AG04449 (cell line): ENCODE data around the gene DCTN3.

ENCODE experiments used
- CTCF ChIA-PET: fragments of 350-600 bp; formaldehyde crosslinking; extraction: SDS; loops from one replicate; lab custom pipeline; 2021; ENCODE audit warnings: antibody characterized with exemption; lab: Yijun Ruan, JAX
- POLR2A ChIA-PET: fragments of 400-600, 350-600 bp; formaldehyde crosslinking; extraction: SDS; loops from one replicate; lab custom pipeline; 2020; ENCODE audit warnings: antibody characterized with exemption, inconsistent platforms; lab: Yijun Ruan, JAX
- DNase-seq: peaks from one replicate; pipeline ENCODE4 v3.0.0-alpha.2; 2010; ENCODE audit warnings: low read depth, low spot score
- H3K4me3 ChIP-seq: 2 replicates; pipeline ENCODE4 v1.5.1; 2011; ENCODE audit warnings: low read depth, mild to moderate bottlenecking, control low read depth, low read length
- CTCF ChIP-seq: IDR thresholded peaks from one replicate; pipeline ENCODE4 v1.5.1; 2011; ENCODE audit warnings: mild to moderate bottlenecking, moderate library complexity, low read length, control low read depth, inconsistent platforms; ENCODE audit not compliant: insufficient read depth; ENCODE audit errors: missing control alignments

Gene DCTN3

GRCh38 chr9:34654323-34655051, 34.2 kb upstream of the DCTN3 start:
- H3K4me3 ChIP-seq: peak overlapping the region; percentile 12; the same call in 1 of the 2 replicates
- CTCF ChIA-PET: interaction anchor here (1.2 to 13.8 kb wide), 2 partner anchors 9 to 47 kb away, joined by 3 to 153 read pairs; partner anchors contain the start of gene CCL27
- POLR2A ChIA-PET: interaction anchor here (1.3 to 3.0 kb wide), 3 partner anchors 10 to 34 kb away, joined by 5 to 11 read pairs (median 7); partner anchors contain the start of genes DCTN3 and SIGMAR1
- DNase-seq: no peak
- no peak for TF ChIP-seq CTCF

- peak; percentile 37 for DNase-seq
- TF ChIP-seq CTCF: no peak
Measured at GRCh38 chr9:34653151-34654072, 33.1 kb upstream of the DCTN3 start.

GRCh38 chr9:34652602-34653000, 32.3 kb upstream of the DCTN3 start:
- no peak for DNase-seq
- peak overlapping the region; percentile 70 for H3K4me3 ChIP-seq
- ChIA-PET POLR2A (interaction anchor here (1.0 to 2.5 kb wide), 3 partner anchors 8 to 15 kb away, joined by 4 to 8 read pairs (median 5); partner anchors contain the start of gene SIGMAR1), CTCF (interaction anchor here (0.6 to 13.8 kb wide), 10 partner anchors 9 to 274 kb away, joined by 3 to 153 read pairs (median 4); partner anchors contain the start of genes CCL27, RPP25L and SIGMAR1)
- no peak for TF ChIP-seq CTCF

More at GRCh38 chr9:34653151-34654072, 33.1 kb upstream of the DCTN3 start:
- CTCF ChIA-PET: interaction anchor here (0.6 to 13.8 kb wide), 8 partner anchors 10 to 275 kb away, joined by 3 to 153 read pairs (median 4); partner anchors contain the start of gene CCL27
- POLR2A ChIA-PET: interaction anchor here (1.0 to 3.0 kb wide), 5 partner anchors 7 to 33 kb away, joined by 4 to 11 read pairs (median 7); partner anchors contain the start of genes DCTN3 and SIGMAR1
- H3K4me3 ChIP-seq: peak overlapping the region; percentile 70

GRCh38 chr9:34651876-34652601, 31.7 kb upstream of the DCTN3 start, which contains the start of gene IL11RA:
Gene IL11RA (plus strand): TSS chr9:34652185. CDS start chr9:34655218, 3,033 bp downstream.
- ChIA-PET POLR2A (interaction anchor here (0.6 to 2.5 kb wide), 4 partner anchors 9 to 1824 kb away, joined by 3 to 8 read pairs (median 4); partner anchors contain the start of gene SIGMAR1), CTCF (interaction anchor here (0.9 to 13.8 kb wide), 9 partner anchors 12 to 273 kb away, joined by 3 to 153 read pairs (median 4); partner anchors contain the start of genes CCL27, RPP25L and SIGMAR1)
- TF ChIP-seq CTCF: no peak
- H3K4me3 ChIP-seq: peak within 1 kb of the TSS; percentile 70
- peak; percentile 40 for DNase-seq

GRCh38 chr9:34651321-34651720, 31.0 kb upstream of the DCTN3 start:
- no peak for TF ChIP-seq CTCF
- H3K4me3 ChIP-seq: peak overlapping the region; percentile 70
- DNase-seq: no peak
- CTCF ChIA-PET: interaction anchor here (1.1 to 13.8 kb wide), 6 partner anchors 12 to 51 kb away, joined by 3 to 153 read pairs (median 4); partner anchors contain the start of genes CCL27, RPP25L and SIGMAR1
- POLR2A ChIA-PET: interaction anchor here (0.6 to 2.5 kb wide), 4 partner anchors 12 to 1825 kb away, joined by 3 to 8 read pairs (median 4); partner anchors contain the start of gene SIGMAR1
